WERI-Rb-1 (cell line): ENCODE results near the gene KLF17.

Experiments
- DNase-seq: peaks from one replicate; pipeline ENCODE4 v3.0.0-alpha.2; 2020
- H3K27ac ChIP-seq: fragments of 250-450 bp; sonication (Bioruptor Pico); 2 replicates; pipeline ENCODE4 v1.5.1; 2020; ENCODE audit warnings: mild to moderate bottlenecking, moderate library complexity
- H3K27me3 ChIP-seq: fragments of 250-450 bp; sonication (Bioruptor Pico); 2 replicates; pipeline ENCODE4 v1.5.1; 2021; ENCODE audit warnings: mild to moderate bottlenecking, low read depth, moderate library complexity; ENCODE audit not compliant: insufficient read depth, severe bottlenecking
- H3K36me3 ChIP-seq: fragments of 250-450 bp; sonication (Bioruptor Pico); 2 replicates; pipeline ENCODE4 v1.5.1; 2020; ENCODE audit warnings: mild to moderate bottlenecking, moderate library complexity
- H3K4me3 ChIP-seq: 2 replicates; pipeline ENCODE4 v1.5.1; 2011; ENCODE audit warnings: low read depth, mild to moderate bottlenecking, control low read depth, low read length
- H3K9me3 ChIP-seq: fragments of 250-450 bp; sonication (Bioruptor Pico); 2 replicates; pipeline ENCODE4 v1.5.1; 2021; ENCODE audit warnings: mild to moderate bottlenecking, moderate library complexity; ENCODE audit not compliant: severe bottlenecking
- CTCF ChIP-seq: IDR thresholded peaks from 2 replicates; pipeline ENCODE4 v1.5.1; 2011; ENCODE audit warnings: low read depth, mild to moderate bottlenecking, control low read depth, inconsistent platforms, low read length

KLF17 gene

GRCh38 chr1:44120398-44120949 lies 1.9 kb downstream of the KLF17 start:
- Histone ChIP-seq H3K27ac (no peak overlapping the region), H3K4me3 (no peak overlapping the region), H3K9me3 (no peaks in the 10 kb centered on the region), H3K36me3 (no peaks in the 10 kb centered on the region), H3K27me3 (no peaks in the 10 kb centered on the region)
- no peak for DNase-seq
- no peak for TF ChIP-seq CTCF

GRCh38 chr1:44129616-44130500 lies 11.2 kb downstream of the KLF17 start:
- Histone ChIP-seq H3K4me3 (no peak overlapping the region), H3K27me3 (no peaks in the 10 kb centered on the region), H3K9me3 (no peaks in the 10 kb centered on the region), H3K27ac (no peak overlapping the region), H3K36me3 (no peaks in the 10 kb centered on the region)
- no peak for TF ChIP-seq CTCF
- no peak for DNase-seq

GRCh38 chr1:44131411-44131810 lies 12.8 kb downstream of the KLF17 start:
- H3K9me3 ChIP-seq = no peaks in the 10 kb centered on the region
- no peak overlapping the region for H3K4me3 ChIP-seq
- no peaks in the 10 kb centered on the region for H3K27me3 ChIP-seq
- H3K27ac ChIP-seq = no peak overlapping the region
- DNase-seq = no peak
- no peaks in the 10 kb centered on the region for H3K36me3 ChIP-seq
- TF ChIP-seq CTCF = no peak

- Histone ChIP-seq H3K4me3 (no peak overlapping the region), H3K36me3 (no peaks in the 10 kb centered on the region), H3K27me3 (no peaks in the 10 kb centered on the region), H3K9me3 (no peaks in the 10 kb centered on the region), H3K27ac (no peak overlapping the region)
- no peak for DNase-seq
- no peak for TF ChIP-seq CTCF
These were observed 15.7 kb downstream of the KLF17 start for GRCh38 chr1:44134071-44134920.

- TF ChIP-seq CTCF = no peak
- Histone ChIP-seq H3K36me3 (no peaks in the 10 kb centered on the region), H3K27ac (no peak overlapping the region), H3K27me3 (no peaks in the 10 kb centered on the region), H3K9me3 (no peaks in the 10 kb centered on the region), H3K4me3 (no peak overlapping the region)
- no peak for DNase-seq
These were observed 17.3 kb downstream of the KLF17 start for GRCh38 chr1:44135886-44136285.
